ENCODE data around the gene TBX4. TPM values are rescaled to one million over a fixed set of nuclear protein-coding genes. Genes with fewer than 3 reads are reported as not detected.

Gene TBX4
- total and polyA plus RNA-seq, 2 experiments from 2014 or later, result not detected

GRCh38 chr17:61427567-61427966 lies 24.7 kb upstream of the TBX4 start (continued):
- no peak for TF ChIP-seq REST (IDR thresholded peaks at IDR 0.05; ENCODE audit: unreplicated experiment)

GRCh38 chr17:61429274-61429673 lies 22.9 kb upstream of the TBX4 start:
- Histone ChIP-seq H4K20me1 (replicated peaks; ENCODE audit: insufficient read depth) (no peaks in the 10 kb centered on the region), H3K9me2 (ENCODE audit: insufficient read depth) (no peaks in the 10 kb centered on the region)
- no peak for TF ChIP-seq ZNF462 (CRISPR knock-in tag; IDR thresholded peaks at IDR 0.05)
- no peak for TF ChIP-seq EZH2phosphoT487 (IDR thresholded peaks at IDR 0.05; ENCODE audit: unreplicated experiment)
- TF ChIP-seq ZNF331 (CRISPR knock-in tag; IDR thresholded peaks at IDR 0.05; ENCODE audit: low read depth), result no peak
- TF ChIP-seq JUNB (IDR thresholded peaks at IDR 0.05; ENCODE audit: unreplicated experiment), result no peak
- no peak for TF ChIP-seq ZNF114 (CRISPR knock-in tag; IDR thresholded peaks at IDR 0.05)
- TF ChIP-seq EZH2 (IDR thresholded peaks at IDR 0.05; ENCODE audit: low read depth, unreplicated experiment), result no peak
- no peak for TF ChIP-seq NANOG (IDR thresholded peaks at IDR 0.05; ENCODE audit: borderline replicate concordance)
- TF ChIP-seq CREB1 (CRISPR knock-in tag; IDR thresholded peaks at IDR 0.05; ENCODE audit: low read depth), result no peak
- no peak for TF ChIP-seq STAT1 (IDR thresholded peaks at IDR 0.05; ENCODE audit: unreplicated experiment)
- TF ChIP-seq CTCF (conservative IDR thresholded peaks at IDR 0.05; ENCODE audit: low read depth in 2 of 2), result no peak

More at GRCh38 chr17:61429274-61429673, 22.9 kb upstream of the TBX4 start:
- Mint-ChIP-seq H3K4me1 (peaks cover 9% of the 10 kb centered on the region; the same call in 2 of the 3 replicates), H3K36me3 (ENCODE audit: low read depth) (no peaks in the 10 kb centered on the region), H3K9me3 (no peaks in the 10 kb centered on the region), H3K27ac (no peak overlapping the region), H3K27me3 (ENCODE audit: insufficient read depth, low read depth, poor library complexity) (peaks cover 7% of the 10 kb centered on the region), H3K4me3 (no peak overlapping the region)
- no peak for ATAC-seq
- H3K4me2 ChIP-seq, result no peak overlapping the region
- no peaks in the 10 kb centered on the region for H3K36me3 ChIP-seq (ENCODE audit: insufficient read depth)
- H3F3A ChIP-seq (replicated peaks; ENCODE audit: low read depth), result no peaks in the 10 kb centered on the region
- H3K27ac ChIP-seq (ENCODE audit: low read depth), result no peak overlapping the region
- H3K79me2 ChIP-seq (replicated peaks; ENCODE audit: insufficient read depth), result no peaks in the 10 kb centered on the region
- no peak overlapping the region for H3K4me3 ChIP-seq
- no peaks in the 10 kb centered on the region for H3K27me3 ChIP-seq (ENCODE audit: insufficient read depth)
- no peak overlapping the region for H2AFZ ChIP-seq
- no peaks in the 10 kb centered on the region for H3K4me1 ChIP-seq (ENCODE audit: insufficient read depth)
- DNase-seq (ENCODE audit: low spot score), result no peak

Measured in GM23338 (cell line).